Activated T-helper 2 cell treated with anti-CD3 and anti-CD28 coated beads, Interferon-gamma antibody, Interleukin-2, Interleukin-4, amounts not matched to agents 10 μg/mL and 5 μg/mL and 100 μg/mL, durations not matched to agents 14 hours and 24 hours and 36 hours (primary cell): ENCODE data around the gene ANGPTL8. TPM values are rescaled to one million over a fixed set of nuclear protein-coding genes. Genes with fewer than 3 reads are reported as not detected.

Experiments used
- DNase-seq: peaks from one replicate; pipeline ENCODE4 v3.0.0; 2021; ENCODE audit warnings: low spot score
- H3K27ac Mint-ChIP-seq: one replicate; pipeline ENCODE4 v1.8.0; 2021; ENCODE audit warnings: mixed read lengths
- H3K27me3 Mint-ChIP-seq: one replicate; pipeline ENCODE4 v1.8.0; 2021; ENCODE audit warnings: low read depth, mixed read lengths
- H3K36me3 Mint-ChIP-seq: one replicate; pipeline ENCODE4 v1.8.0; 2021; ENCODE audit warnings: low read depth, mixed read lengths
- H3K4me1 Mint-ChIP-seq: one replicate; pipeline ENCODE4 v1.8.0; 2021; ENCODE audit warnings: low read depth, mixed read lengths
- H3K4me3 Mint-ChIP-seq: one replicate; pipeline ENCODE4 v1.8.0; 2021; ENCODE audit warnings: low read depth, mild to moderate bottlenecking, moderate library complexity, mixed read lengths
- H3K9me3 Mint-ChIP-seq: one replicate; pipeline ENCODE4 v1.8.0; 2021; ENCODE audit warnings: mixed read lengths
- intact Hi-C: fragments of 100-400 bp; cut with micrococcal nuclease; formaldehyde crosslinking; loops from one replicate; pipeline ENCODE4 v1.15.1; 2023
- total RNA-seq: library from RNA; stranded (reverse); gene quantifications from 2 replicates; pipeline ENCODE4 v1.2.3, GENCODE V29; 2022

The ANGPTL8 gene
- total RNA-seq, 1 donor from 2014 or later, result not detected

- no peaks in the 10 kb centered on the region for H3K4me1 Mint-ChIP-seq
- DNase-seq, result no peak
- intact Hi-C loops, result no loop called here
- H3K27ac Mint-ChIP-seq, result no peak overlapping the region
- H3K27me3 Mint-ChIP-seq, result peaks cover 2% of the 10 kb centered on the region
- H3K9me3 Mint-ChIP-seq, result peaks cover 15% of the 10 kb centered on the region
- no peak overlapping the region for H3K4me3 Mint-ChIP-seq
- no peaks in the 10 kb centered on the region for H3K36me3 Mint-ChIP-seq
Observed at GRCh38 chr19:11209839-11210655, 29.4 kb upstream of the ANGPTL8 start.

GRCh38 chr19:11210656-11210928, 28.8 kb upstream of the ANGPTL8 start:
- H3K27me3 Mint-ChIP-seq, result peaks cover 2% of the 10 kb centered on the region
- no peak for DNase-seq
- intact Hi-C loops, result no loop called here
- no peaks in the 10 kb centered on the region for H3K4me1 Mint-ChIP-seq
- H3K4me3 Mint-ChIP-seq, result no peak overlapping the region
- peaks cover 15% of the 10 kb centered on the region for H3K9me3 Mint-ChIP-seq
- no peaks in the 10 kb centered on the region for H3K36me3 Mint-ChIP-seq
- H3K27ac Mint-ChIP-seq, result no peak overlapping the region

GRCh38 chr19:11214387-11214786, 25.0 kb upstream of the ANGPTL8 start:
- no peaks in the 10 kb centered on the region for H3K4me1 Mint-ChIP-seq
- DNase-seq, result no peak
- intact Hi-C loops, result no loop called here
- H3K9me3 Mint-ChIP-seq, result peaks cover 15% of the 10 kb centered on the region
- no peak overlapping the region for H3K27ac Mint-ChIP-seq
- H3K36me3 Mint-ChIP-seq, result no peaks in the 10 kb centered on the region
- H3K4me3 Mint-ChIP-seq, result no peak overlapping the region
- no peaks in the 10 kb centered on the region for H3K27me3 Mint-ChIP-seq

GRCh38 chr19:11221082-11221598, 18.3 kb upstream of the ANGPTL8 start:
- DNase-seq, result no peak
- H3K4me3 Mint-ChIP-seq, result no peak overlapping the region

GRCh38 chr19:11223200-11223599, 16.2 kb upstream of the ANGPTL8 start:
- peaks cover 17% of the 10 kb centered on the region for H3K9me3 Mint-ChIP-seq

More at GRCh38 chr19:11221082-11221598, 18.3 kb upstream of the ANGPTL8 start:
- Mint-ChIP-seq H3K36me3 (no peaks in the 10 kb centered on the region), H3K4me1 (no peaks in the 10 kb centered on the region), H3K9me3 (peaks cover 17% of the 10 kb centered on the region), H3K27ac (no peak overlapping the region), H3K27me3 (no peaks in the 10 kb centered on the region)
- intact Hi-C loops, result no loop called here

GRCh38 chr19:11224429-11224828, 15.0 kb upstream of the ANGPTL8 start:
- no peak for DNase-seq
- Mint-ChIP-seq H3K4me1 (no peaks in the 10 kb centered on the region), H3K9me3 (peaks cover 17% of the 10 kb centered on the region), H3K27ac (no peak overlapping the region), H3K36me3 (no peaks in the 10 kb centered on the region), H3K27me3 (no peaks in the 10 kb centered on the region), H3K4me3 (no peak overlapping the region)
- intact Hi-C loops, result no loop called here

More at GRCh38 chr19:11223200-11223599, 16.2 kb upstream of the ANGPTL8 start:
- no peaks in the 10 kb centered on the region for H3K27me3 Mint-ChIP-seq
- no peak overlapping the region for H3K4me3 Mint-ChIP-seq
- H3K36me3 Mint-ChIP-seq, result no peaks in the 10 kb centered on the region
- H3K4me1 Mint-ChIP-seq, result no peaks in the 10 kb centered on the region
- DNase-seq, result no peak
- no peak overlapping the region for H3K27ac Mint-ChIP-seq
- intact Hi-C loops, result no loop called here

- no peaks in the 10 kb centered on the region for H3K4me1 Mint-ChIP-seq
- H3K27ac Mint-ChIP-seq, result no peak overlapping the region
- no peak overlapping the region for H3K4me3 Mint-ChIP-seq
- peaks cover 14% of the 10 kb centered on the region for H3K9me3 Mint-ChIP-seq
- intact Hi-C loops, result no loop called here
- no peaks in the 10 kb centered on the region for H3K36me3 Mint-ChIP-seq
- H3K27me3 Mint-ChIP-seq, result no peaks in the 10 kb centered on the region
- no peak for DNase-seq
Observed at GRCh38 chr19:11225172-11225571, 14.2 kb upstream of the ANGPTL8 start.

GRCh38 chr19:11225815-11226214, 13.6 kb upstream of the ANGPTL8 start:
- H3K27me3 Mint-ChIP-seq, result no peaks in the 10 kb centered on the region
- DNase-seq, result no peak
- H3K36me3 Mint-ChIP-seq, result no peaks in the 10 kb centered on the region
- intact Hi-C loops, result no loop called here
- H3K4me3 Mint-ChIP-seq, result no peak overlapping the region
- no peak overlapping the region for H3K27ac Mint-ChIP-seq
- H3K4me1 Mint-ChIP-seq, result no peaks in the 10 kb centered on the region
- H3K9me3 Mint-ChIP-seq, result peaks cover 9% of the 10 kb centered on the region

GRCh38 chr19:11226716-11227166, 12.7 kb upstream of the ANGPTL8 start:
- peaks cover under 1% of the 10 kb centered on the region for H3K9me3 Mint-ChIP-seq
- intact Hi-C loops, result no loop called here
- DNase-seq, result no peak
- no peaks in the 10 kb centered on the region for H3K27me3 Mint-ChIP-seq
- no peak overlapping the region for H3K4me3 Mint-ChIP-seq
- H3K36me3 Mint-ChIP-seq, result no peaks in the 10 kb centered on the region
- H3K27ac Mint-ChIP-seq, result no peak overlapping the region
- H3K4me1 Mint-ChIP-seq, result no peaks in the 10 kb centered on the region

- H3K27ac Mint-ChIP-seq, result no peak overlapping the region
- intact Hi-C loops, result no loop called here
- no peaks in the 10 kb centered on the region for H3K9me3 Mint-ChIP-seq
- no peak for DNase-seq
- no peak overlapping the region for H3K4me3 Mint-ChIP-seq
- H3K27me3 Mint-ChIP-seq, result no peaks in the 10 kb centered on the region
- H3K36me3 Mint-ChIP-seq, result no peaks in the 10 kb centered on the region
- H3K4me1 Mint-ChIP-seq, result no peaks in the 10 kb centered on the region
Observed at GRCh38 chr19:11227195-11227886, 12.1 kb upstream of the ANGPTL8 start.

GRCh38 chr19:11230621-11231386, 8.6 kb upstream of the ANGPTL8 start:
- H3K27me3 Mint-ChIP-seq, result no peaks in the 10 kb centered on the region
- DNase-seq, result no peak
- intact Hi-C loops, result no loop called here
- no peak overlapping the region for H3K4me3 Mint-ChIP-seq
- H3K9me3 Mint-ChIP-seq, result no peaks in the 10 kb centered on the region
- no peak overlapping the region for H3K27ac Mint-ChIP-seq
- H3K36me3 Mint-ChIP-seq, result no peaks in the 10 kb centered on the region
- H3K4me1 Mint-ChIP-seq, result no peaks in the 10 kb centered on the region

- H3K27ac Mint-ChIP-seq, result no peak overlapping the region
- H3K36me3 Mint-ChIP-seq, result no peaks in the 10 kb centered on the region
- H3K4me3 Mint-ChIP-seq, result no peak overlapping the region
- H3K9me3 Mint-ChIP-seq, result no peaks in the 10 kb centered on the region
- no peak for DNase-seq
- H3K4me1 Mint-ChIP-seq, result no peaks in the 10 kb centered on the region
- no peaks in the 10 kb centered on the region for H3K27me3 Mint-ChIP-seq
- intact Hi-C loops, result no loop called here
Observed at GRCh38 chr19:11232555-11232954, 6.9 kb upstream of the ANGPTL8 start.

GRCh38 chr19:11233073-11233472, 6.3 kb upstream of the ANGPTL8 start:
- no peaks in the 10 kb centered on the region for H3K9me3 Mint-ChIP-seq
- H3K36me3 Mint-ChIP-seq, result no peaks in the 10 kb centered on the region
- no peaks in the 10 kb centered on the region for H3K27me3 Mint-ChIP-seq
- no peak overlapping the region for H3K4me3 Mint-ChIP-seq
- no peak overlapping the region for H3K27ac Mint-ChIP-seq
- H3K4me1 Mint-ChIP-seq, result no peaks in the 10 kb centered on the region
- intact Hi-C loops, result no loop called here
- DNase-seq, result no peak
